Bladder microvascular endothelial cell (primary cell): ENCODE measurements around the gene SLC29A1. TPM values are rescaled to one million over a fixed set of nuclear protein-coding genes. Genes with fewer than 3 reads are reported as not detected.

Experiments
- total RNA-seq: library from RNA; depleted of rRNA; stranded (reverse); fragments of >200 nt; gene quantifications from 2 replicates; pipeline ENCODE4 v1.2.3, GENCODE V29; 2014

SLC29A1 gene
- 33.7 and 78.9 TPM in 2 replicates for total RNA-seq

DNA sequence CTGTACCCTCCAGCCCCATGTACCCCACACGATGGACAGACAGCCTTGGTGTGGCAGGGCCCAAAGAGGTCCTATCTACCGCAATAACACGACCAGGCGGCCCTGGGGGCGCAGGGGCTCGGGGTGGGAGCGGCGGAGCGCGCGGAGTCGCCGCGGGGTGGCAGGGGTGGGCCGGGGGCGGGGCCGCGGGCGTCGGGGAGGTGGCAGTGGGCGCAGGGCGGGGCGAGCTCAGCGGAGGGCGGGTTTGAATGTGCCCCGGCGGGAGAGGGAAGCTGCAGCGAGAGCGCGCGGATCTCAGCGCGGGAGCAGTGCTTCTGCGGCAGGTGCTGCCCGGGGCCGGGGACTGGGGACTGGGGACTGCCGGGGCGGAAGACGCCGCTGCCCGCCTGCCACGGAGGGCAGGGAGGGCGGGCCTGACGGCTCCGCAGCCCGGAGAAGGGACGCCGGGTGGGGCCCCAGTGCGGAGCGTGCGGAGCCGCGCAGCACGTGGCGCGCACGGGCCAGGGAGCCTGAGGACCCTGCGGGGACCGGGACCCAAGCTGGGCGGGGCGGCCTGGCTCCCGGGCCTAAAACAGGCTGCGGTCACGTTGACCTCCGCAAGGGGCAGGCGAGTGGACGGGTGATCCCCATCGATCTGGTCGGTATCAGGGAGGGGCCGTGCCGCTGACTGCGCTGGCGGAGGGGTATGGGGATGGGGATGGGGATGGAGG is at the start of gene SLC29A1:
SLC29A1 (plus strand) TSS at position 277 of the 710 bp plus-strand sequence. CDS start 3,719 bp downstream, outside the sequence.

DNA sequence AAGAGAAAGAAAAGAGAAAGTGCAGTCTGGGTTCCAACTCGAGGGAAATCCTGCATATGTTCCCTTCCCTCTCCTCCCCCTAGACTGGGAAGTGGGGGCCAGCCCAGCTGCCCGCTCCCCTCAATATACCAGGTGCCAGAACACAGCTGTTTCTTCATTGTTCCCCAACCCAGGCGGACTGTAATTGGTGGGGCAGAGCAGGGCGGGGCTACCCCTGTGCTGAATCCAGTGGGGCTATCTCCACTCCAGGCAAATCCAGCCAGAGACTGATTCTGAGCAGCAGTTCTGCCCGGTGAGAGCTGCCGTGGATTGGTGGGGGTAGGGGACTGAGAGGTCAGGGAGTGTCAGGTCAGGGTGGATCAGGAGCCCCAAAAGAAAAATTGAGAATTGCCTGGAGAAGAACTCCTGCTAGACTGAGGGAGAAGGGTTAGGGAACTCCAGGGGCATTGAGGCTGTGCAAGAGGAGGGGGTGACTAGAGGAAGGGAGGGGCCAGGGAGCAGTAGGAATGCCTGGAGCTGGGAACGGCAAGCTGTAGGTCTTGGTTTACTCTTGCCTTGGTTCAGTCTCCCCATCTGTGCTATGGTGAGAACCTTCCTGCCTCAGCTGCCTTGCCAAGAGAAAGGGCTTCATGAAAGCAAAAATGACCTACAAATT is 6.6 kb upstream of the SLC29A1 start, which contains the start of gene MYMX:
MYMX (plus strand) TSS at position 250 of the 655 bp plus-strand sequence. CDS start 546 bp downstream, outside the sequence.

DNA sequence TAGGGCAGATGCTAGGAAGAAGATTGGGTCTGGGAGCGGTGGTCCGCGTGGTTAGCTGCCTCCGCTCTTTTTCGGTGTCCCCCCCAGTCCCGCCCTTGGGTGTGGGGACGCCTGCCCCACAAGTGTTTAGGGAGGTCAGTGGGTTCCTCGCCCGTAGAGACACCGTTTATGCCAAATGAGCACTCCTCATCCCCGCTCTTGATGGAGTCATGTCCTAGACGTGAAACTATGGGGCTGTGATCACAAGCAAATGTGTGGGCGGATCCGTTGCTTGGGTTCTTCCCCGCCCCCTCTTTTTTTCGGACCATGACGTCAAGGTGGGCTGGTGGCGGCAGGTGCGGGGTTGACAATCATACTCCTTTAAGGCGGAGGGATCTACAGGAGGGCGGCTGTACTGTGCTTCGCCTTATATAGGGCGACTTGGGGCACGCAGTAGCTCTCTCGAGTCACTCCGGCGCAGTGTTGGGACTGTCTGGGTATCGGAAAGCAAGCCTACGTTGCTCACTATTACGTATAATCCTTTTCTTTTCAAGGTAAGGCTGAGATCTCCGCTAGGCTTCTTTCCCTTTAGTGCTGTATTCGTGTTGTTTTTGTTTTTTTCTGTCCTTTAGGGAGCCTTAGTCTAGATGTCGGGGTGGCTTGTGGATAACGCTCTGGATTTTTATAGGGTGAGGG is 23.4 kb downstream of the SLC29A1 start, which contains the start of gene HSP90AB1:
HSP90AB1 (plus strand) TSS at position 439 of the 675 bp plus-strand sequence. CDS start 1,529 bp downstream, outside the sequence.

GRCh38 chr6:44257025-44257752 is 33.8 kb downstream of the SLC29A1 start, which contains the start of gene SLC35B2:
Gene SLC35B2 (minus strand): TSS chr6:44257528. CDS start chr6:44257410, 118 bp downstream.

DNA sequence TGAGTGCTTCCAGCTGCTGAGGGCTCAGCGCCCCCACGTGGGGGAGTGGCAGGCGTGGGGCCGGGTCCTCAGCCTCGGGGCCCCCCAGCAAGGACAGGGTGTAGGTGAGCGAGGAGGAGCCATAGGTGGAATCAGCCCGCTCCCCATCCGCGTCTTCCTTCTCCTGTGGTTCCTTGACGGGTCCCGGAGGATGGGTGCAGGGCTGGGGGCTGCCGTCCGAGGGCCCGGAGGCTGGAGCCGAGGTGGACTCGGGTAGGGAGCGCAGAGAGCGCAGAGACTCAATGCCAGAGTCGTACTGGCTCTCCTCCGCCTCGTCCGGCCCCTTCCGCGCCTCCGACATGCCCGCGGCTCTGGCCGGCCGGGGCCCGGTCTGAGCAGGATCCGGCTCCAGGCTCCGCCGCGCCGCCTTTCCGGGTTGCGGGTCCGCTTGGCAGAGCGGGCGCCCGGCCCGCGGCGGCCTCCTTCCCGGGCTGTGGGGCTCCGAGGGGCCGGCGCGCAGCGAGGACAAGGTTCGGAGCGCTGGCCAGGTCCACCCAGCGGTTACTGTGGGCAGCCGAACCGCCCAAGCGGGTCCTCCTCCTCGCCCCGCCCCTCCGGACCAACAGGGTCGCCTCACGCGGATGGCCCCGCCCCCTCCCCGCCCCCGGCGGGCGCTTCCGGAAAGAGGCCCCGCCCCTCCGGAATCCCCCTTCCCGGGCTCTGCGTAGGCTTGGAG is 41.8 kb downstream of the SLC29A1 start, which contains the start of gene NFKBIE:
NFKBIE (minus strand) TSS at position 545 of the 715 bp plus-strand sequence; CDS start at position 340, 205 bp downstream.

GRCh38 chr6:44269921-44270525 is 46.6 kb downstream of the SLC29A1 start, which contains the start of gene TMEM151B:
Gene TMEM151B (plus strand): TSS chr6:44270450. CDS start chr6:44270743, 293 bp downstream.

Other genes starting within 250 kb of the SLC29A1 start
- gene MRPL14, start 96.1 kb upstream of the SLC29A1 start, total RNA-seq, result 62.5 and 64.4 TPM in 2 replicates
- 17.2 and 44.9 TPM in 2 replicates for gene TMEM63B, start 96.0 kb upstream of the SLC29A1 start, total RNA-seq
- gene CAPN11, start 64.8 kb upstream of the SLC29A1 start, total RNA-seq, result 2.3 and 8.6 TPM in 2 replicates
- 0.31 and 0.49 TPM in 2 replicates for gene MYMX, start 6.7 kb upstream of the SLC29A1 start, total RNA-seq
- 374 and 592 TPM in 2 replicates for gene HSP90AB1, start 23.5 kb downstream of the SLC29A1 start, total RNA-seq
- gene SLC35B2, start 33.9 kb downstream of the SLC29A1 start, total RNA-seq, result 29.1 and 49.9 TPM in 2 replicates
- 7.8 and 20.0 TPM in 2 replicates for gene NFKBIE, start 42.0 kb downstream of the SLC29A1 start, total RNA-seq
- gene TMEM151B, start 46.9 kb downstream of the SLC29A1 start, total RNA-seq, result 0.06 TPM in 1 of 2 replicates, not detected in the other
- 11.8 and 21.9 TPM in 2 replicates for gene AARS2, start 89.8 kb downstream of the SLC29A1 start, total RNA-seq
- gene SPATS1, start 119.1 kb downstream of the SLC29A1 start, total RNA-seq, result not detected in 2 replicates
- gene CDC5L, start 164.1 kb downstream of the SLC29A1 start, total RNA-seq, result 15.1 and 25.2 TPM in 2 replicates